Choroid plexus epithelial cell (primary cell): ENCODE measurements around the gene PEPD.
A peak's percentile ranks its signal among the peaks of the same experiment; 100 is the strongest.

ENCODE experiments used
- DNase-seq: peaks from one replicate; pipeline ENCODE4 v3.0.0-alpha.2; 2010; ENCODE audit warnings: low read depth
- H3K4me3 ChIP-seq: 2 replicates; pipeline ENCODE4 v1.5.1; 2011; ENCODE audit warnings: low read depth, mild to moderate bottlenecking, control low read depth, low read length, moderate library complexity
- CTCF ChIP-seq: conservative IDR thresholded peaks from 2 replicates; pipeline ENCODE4 v1.5.1; 2011; ENCODE audit warnings: low read depth, mild to moderate bottlenecking, control low read depth, inconsistent platforms, low read length, moderate library complexity

PEPD gene

GRCh38 chr19:33460221-33460908, 61.2 kb downstream of the PEPD start:
- H3K4me3 ChIP-seq = no peak overlapping the region
- no peak for TF ChIP-seq CTCF
- no peak for DNase-seq

GRCh38 chr19:33459222-33460090, 62.1 kb downstream of the PEPD start:
- DNase-seq = peak; percentile 8
- TF ChIP-seq CTCF = no peak
- H3K4me3 ChIP-seq = no peak overlapping the region

- H3K4me3 ChIP-seq = no peak overlapping the region
- no peak for TF ChIP-seq CTCF
- no peak for DNase-seq
Observed at GRCh38 chr19:33458807-33459206, 62.8 kb downstream of the PEPD start.

- DNase-seq = no peak
- H3K4me3 ChIP-seq = no peak overlapping the region
- TF ChIP-seq CTCF = no peak
Observed at GRCh38 chr19:33458171-33458633, 63.4 kb downstream of the PEPD start.

- H3K4me3 ChIP-seq = no peak overlapping the region
- no peak for DNase-seq
- no peak for TF ChIP-seq CTCF
Observed at GRCh38 chr19:33456845-33457220, 64.8 kb downstream of the PEPD start.

GRCh38 chr19:33456076-33456844, 65.3 kb downstream of the PEPD start:
- no peak overlapping the region for H3K4me3 ChIP-seq
- DNase-seq = no peak
- TF ChIP-seq CTCF = no peak
